Posterior cingulate gyrus (tissue), 11 donors: ENCODE results near the gene NUDT22.

Source experiments
- DNase-seq, 10 donors: peaks; one replicate each; pipeline versions ENCODE4 v3.0.0 to v3.0.0-alpha.2; 2020 to 2021; ENCODE audit warnings: mixed read lengths in 3 of 10
- intact Hi-C: fragments of 100-400 bp; cut with DNase I; formaldehyde crosslinking; loops from one replicate; pipeline ENCODE4 v1.15.1; 2023

Gene NUDT22

DNA sequence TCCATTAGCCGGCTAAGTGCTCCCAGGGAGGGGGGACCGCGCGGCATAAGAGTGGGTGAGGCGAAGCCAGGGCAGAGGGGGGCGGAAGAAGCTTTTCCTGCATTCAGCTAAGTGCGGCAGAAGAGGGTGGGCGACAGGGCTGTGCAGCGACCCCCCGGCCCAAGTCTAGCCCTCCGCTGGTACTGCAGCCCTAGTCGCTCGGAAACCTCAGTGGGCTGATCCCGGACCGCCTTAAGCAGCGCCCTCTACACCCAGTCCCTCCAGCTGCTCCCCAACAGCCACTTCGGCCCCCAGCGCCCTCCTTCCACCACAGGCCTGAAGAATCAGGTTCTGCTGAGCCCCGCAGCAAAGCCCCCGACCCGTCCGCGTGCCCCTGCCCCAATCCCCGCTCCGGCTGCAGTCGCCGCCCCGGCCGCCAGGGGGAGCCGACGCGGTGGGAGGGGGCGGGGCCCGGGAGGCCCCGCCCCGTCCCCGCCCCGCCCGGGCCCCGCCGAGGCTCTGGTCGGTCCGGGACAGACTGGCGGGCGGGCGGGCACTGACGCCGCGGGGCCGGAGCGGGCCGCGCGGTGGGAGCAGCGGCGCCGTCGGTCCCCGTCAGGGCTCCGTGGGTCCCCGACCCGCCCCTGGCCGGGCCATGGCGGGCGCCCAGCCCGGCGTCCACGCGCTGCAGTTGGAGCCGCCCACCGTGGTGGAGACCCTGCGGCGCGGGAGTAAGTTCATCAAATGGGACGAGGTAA lies 25.1 kb downstream of the NUDT22 start, which contains the start of gene PLCB3:
Gene PLCB3 (plus strand): TSS at position 515 of the 737 bp plus-strand sequence. CDS start 120 bp downstream, at position 635.
- intact Hi-C loops = loop anchor here (5.0 kb wide), 1 partner anchor 51 kb away; the partner anchor contains the start of gene CATSPERZ
- DNase-seq = peak in 5 of 10 donors; percentile 46 to 90 (median 78)

DNA sequence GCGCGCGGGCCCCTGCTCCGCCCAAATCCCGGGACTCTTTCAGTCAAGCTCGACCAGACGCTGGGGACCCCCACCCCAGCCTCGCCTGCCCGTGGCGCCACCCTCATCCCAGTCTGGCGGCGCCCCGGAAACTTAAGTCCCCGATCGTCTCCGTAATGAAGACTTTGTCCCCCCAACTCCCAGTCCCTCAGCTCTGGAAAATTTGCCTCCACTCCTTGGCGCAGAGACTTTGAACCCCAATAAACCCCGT lies 25.6 kb downstream of the NUDT22 start:
- intact Hi-C loops = loop anchor here (5.0 kb wide), 1 partner anchor 51 kb away; the partner anchor contains the start of gene CATSPERZ
- no peak for DNase-seq

DNA sequence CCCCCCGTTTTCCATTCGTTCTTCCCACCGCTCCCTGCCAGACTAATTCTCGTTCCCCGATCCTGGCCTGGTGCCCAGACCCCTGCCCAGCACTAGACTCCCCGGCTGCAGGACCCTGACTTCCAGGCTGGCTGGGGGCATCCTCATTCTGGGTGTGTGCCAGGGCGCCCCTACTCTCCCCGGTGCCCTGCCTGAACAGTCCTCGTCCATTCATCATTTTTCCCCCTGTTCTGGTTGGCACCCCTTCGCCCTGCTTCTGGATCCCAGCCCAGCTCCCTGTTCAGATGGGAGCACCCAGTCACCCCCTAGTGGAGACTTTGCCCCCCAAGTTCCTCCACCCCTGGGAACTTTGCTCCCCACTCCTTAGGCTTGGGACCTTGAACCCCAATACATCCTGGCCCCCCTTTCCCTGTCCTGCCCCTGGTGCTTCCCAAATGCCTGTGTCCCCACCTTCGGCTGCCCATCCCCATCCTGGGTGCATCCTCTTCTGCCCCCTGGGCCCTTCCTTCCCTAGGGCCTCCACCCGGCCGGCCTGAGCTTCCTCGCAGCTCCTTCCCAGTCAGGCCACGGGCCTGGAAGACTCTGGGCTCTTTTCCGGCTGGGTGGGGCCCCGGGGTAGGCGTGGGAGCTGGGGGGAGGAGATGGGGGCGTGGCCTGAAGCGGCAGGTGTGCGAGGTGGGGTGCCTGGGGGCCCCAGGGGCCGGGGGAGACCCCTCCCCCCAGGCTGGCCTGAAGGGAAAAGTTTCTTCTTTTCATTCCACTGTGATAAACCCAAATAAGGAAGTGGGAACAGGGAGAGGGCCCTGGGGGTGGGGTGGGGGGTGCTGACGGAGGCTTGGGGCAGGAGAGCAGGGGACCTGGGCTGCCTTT lies 26.2 kb downstream of the NUDT22 start:
- intact Hi-C loops = loop anchor here (5.0 kb wide), 1 partner anchor 50 kb away; the partner anchor contains the start of gene CATSPERZ
- DNase-seq = no peak

DNA sequence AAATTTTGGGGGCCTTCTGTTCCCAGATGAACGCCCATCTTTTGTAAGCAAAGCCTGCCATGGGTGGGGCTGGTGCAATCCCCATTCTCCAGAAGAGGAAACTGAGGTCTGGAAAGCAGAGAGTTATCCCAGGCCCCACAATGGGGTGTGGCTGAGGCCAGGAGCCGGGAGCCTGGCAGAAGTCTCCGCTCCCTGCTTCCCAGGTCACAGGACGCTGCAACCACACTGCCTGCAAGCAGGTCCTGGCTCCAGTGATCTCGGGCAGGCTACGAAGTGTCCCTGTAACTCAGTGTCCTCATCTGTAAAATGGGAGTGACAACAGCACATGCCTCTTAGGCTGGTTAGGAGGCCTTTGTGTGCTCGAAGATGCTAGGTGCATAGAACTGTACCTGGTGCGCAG lies 27.0 kb downstream of the NUDT22 start:
- no peak for DNase-seq
- intact Hi-C loops = loop anchor here (5.0 kb wide), 1 partner anchor 49 kb away; the partner anchor contains the start of gene CATSPERZ

DNA sequence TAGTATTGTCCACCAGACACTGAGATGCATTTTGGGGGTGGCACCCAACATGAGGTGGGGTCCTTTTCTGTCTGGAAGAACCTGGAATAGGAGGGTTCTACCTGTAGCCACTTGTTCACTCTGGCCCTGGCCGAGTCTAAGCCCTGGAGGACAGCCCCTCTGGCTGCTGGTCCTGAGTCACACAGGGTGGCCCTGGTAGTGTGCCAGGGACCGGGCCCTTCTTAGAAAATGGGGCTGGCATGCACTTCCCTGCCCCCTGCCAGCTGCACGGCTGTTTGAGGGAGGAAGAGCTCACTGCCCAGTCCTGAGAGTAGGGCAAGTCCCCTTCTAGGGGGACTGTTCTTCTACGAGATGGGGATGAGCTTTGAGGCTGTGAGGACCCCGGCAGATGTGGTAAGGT lies 27.4 kb downstream of the NUDT22 start:
- peak in 4 of 10 donors; percentile 48 to 89 (median 66) for DNase-seq
- intact Hi-C loops = loop anchor here (5.0 kb wide), 1 partner anchor 49 kb away; the partner anchor contains the start of gene CATSPERZ

DNA sequence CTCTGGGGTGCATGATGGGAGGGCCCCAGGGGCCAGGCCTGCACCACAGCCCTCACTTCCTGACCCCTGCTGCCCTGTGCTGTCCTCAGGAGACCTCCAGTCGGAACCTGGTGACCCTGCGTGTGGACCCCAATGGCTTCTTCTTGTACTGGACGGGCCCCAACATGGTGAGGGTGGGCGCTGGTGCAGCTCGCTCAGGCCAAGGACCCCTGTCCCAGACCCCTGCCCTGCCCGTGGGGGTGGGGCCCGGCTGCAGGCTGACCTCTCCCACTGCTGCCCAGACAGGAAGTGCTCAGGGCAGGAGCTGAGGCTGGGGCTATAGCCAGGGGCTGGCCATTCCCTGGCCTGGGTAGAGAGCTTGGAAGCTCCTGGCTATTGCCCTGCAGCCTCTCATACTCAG lies 28.3 kb downstream of the NUDT22 start:
- no peak for DNase-seq
- intact Hi-C loops = loop anchor here (5.0 kb wide), 1 partner anchor 48 kb away; the partner anchor contains the start of gene CATSPERZ

DNA sequence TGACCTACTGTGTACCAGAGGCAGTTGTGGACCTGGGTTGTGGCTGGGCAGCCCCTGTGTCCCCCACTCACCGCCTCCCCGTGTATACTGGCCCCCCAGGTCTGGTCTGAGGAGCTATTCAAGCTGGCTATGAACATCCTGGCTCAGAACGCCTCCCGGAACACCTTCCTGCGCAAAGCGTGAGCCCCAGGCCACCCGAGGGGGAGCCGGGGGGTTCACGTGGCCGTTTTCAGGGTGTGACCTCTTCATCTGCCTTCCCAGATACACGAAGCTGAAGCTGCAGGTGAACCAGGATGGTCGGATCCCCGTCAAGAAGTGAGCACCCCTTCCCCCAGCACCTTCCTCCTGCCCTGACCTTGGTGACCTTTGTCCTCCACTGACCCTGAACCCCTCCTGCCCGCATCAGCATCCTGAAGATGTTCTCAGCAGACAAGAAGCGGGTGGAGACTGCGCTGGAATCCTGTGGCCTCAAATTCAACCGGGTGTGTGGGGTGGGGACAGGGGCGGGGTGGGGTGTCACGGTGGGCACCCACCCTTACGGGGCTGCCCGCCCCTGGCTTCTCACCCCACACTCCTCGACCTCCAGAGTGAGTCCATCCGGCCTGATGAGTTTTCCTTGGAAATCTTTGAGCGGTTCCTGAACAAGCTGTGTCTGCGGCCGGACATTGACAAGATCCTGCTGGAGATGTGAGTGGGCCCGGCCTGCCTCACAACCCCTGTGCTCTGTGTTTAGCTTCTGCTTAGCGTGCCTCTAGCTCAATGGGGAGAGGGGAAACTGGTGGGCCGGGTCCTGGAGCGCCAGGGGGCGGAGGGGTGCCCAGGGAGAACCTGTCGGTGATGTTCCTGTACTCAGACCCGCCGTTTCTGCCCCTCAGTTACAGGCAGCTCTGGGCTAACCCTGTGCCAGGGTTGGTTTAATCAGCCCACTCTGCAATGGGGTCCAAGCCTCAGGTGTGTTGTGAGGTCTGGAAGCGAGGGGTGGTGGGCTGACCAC lies 29.4 kb downstream of the NUDT22 start:
- intact Hi-C loops = no loop called here
- DNase-seq = no peak

DNA sequence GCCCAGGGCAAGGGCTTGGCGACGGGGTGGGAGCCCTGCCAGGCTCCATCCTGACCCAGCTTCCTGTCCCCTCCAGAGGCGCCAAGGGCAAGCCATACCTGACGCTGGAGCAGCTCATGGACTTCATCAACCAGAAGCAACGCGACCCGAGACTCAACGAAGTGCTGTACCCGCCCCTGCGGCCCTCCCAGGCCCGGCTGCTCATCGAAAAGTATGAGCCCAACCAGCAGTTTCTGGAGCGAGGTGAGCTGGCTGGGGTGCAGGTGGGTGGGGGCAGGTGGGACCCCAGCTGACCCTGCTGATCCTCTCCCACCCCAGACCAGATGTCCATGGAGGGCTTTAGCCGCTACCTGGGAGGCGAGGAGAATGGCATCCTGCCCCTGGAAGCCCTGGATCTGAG lies 30.2 kb downstream of the NUDT22 start:
- no peak for DNase-seq

DNA sequence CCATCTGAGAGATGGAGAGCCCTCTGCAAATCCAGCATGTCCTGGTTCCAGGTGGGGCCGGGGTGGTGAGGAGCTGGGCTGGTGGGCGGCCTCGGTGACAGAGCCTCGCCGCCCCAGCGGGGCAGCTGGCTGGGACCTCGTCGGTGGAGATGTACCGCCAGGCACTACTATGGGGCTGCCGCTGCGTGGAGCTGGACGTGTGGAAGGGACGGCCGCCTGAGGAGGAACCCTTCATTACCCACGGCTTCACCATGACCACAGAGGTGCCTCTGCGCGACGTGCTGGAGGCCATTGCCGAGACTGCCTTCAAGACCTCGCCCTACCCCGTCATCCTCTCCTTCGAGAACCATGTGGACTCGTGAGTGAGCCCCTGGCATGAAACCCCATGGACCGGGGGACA lies 32.3 kb downstream of the NUDT22 start:
- intact Hi-C loops = no loop called here
- DNase-seq = no peak

More for the DNA sequence above, 30.2 kb downstream of the NUDT22 start:
- intact Hi-C loops = no loop called here

DNA sequence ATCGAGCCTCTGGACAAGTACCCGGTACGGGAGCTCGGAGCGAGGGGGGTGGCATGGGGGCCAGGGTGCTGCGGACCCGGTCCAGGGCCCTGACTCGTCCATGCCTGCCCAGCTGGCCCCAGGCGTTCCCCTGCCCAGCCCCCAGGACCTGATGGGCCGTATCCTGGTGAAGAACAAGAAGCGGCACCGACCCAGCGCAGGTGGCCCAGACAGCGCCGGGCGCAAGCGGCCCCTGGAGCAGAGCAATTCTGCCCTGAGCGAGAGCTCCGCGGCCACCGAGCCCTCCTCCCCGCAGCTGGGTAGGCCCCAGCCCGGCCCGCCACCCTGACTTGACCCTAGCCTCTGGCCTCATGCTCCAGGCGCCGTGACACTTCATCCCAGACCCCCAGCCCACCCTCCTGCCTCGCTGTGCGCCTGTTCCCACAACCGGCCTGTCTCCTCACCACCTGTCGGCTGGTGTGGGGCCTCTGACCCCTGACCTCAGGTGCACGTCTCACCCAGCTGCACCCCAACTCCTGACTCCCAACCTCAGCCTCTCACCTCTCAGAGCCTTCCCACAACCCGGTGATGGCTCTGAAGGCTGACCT lies 33.0 kb downstream of the NUDT22 start:
- intact Hi-C loops = no loop called here
- DNase-seq = no peak

DNA sequence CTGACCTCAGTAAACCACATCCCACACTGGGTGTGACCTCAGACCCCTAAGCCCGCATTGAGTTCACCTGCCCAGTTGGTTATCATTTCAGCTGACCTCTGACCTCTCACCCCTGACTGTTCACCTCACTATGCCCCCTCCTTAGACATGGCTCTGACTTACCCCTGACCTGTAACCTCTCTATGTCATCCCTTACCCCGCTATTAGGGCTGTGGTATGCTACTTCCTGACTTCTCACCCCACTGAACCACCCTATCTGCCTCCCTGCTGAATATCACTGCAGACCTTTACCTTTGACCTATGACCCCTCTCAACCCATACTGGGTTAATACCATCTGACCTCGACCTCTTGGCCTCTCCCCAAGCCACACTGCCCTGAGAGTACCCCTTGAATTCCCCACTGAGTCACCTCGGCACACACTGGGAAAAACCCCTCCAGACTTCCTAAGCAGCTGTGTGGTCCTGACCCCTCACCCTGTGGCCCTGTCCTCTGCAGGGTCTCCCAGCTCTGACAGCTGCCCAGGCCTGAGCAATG lies 33.5 kb downstream of the NUDT22 start:
- intact Hi-C loops = no loop called here
- no peak for DNase-seq

DNA sequence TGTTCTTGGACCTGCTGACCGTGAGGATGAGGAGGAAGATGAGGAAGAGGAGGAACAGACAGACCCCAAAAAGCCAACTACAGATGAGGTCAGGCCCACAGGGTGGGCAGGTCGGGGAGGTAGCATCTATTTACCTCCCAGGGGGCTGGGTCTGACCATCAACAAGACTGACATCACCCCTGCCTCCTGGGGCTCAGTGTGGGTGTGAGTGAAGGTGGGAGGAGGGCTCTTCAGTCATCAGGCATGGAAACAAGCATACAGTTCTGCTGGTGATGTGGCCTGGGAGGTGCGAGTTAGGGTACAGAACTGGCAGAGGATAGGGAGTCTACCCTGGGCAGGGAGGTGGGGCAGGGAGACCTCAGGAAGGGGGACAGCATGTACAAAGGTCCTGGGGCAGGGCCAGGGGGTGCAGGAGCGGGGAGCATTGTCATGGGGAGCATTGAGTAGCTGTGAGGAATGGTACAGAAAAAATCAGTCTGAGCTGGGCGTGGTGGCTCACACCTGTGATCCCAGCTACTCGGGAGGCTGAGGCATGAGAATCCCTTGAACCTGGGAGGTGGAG lies 34.2 kb downstream of the NUDT22 start:
- intact Hi-C loops = no loop called here
- no peak for DNase-seq

DNA sequence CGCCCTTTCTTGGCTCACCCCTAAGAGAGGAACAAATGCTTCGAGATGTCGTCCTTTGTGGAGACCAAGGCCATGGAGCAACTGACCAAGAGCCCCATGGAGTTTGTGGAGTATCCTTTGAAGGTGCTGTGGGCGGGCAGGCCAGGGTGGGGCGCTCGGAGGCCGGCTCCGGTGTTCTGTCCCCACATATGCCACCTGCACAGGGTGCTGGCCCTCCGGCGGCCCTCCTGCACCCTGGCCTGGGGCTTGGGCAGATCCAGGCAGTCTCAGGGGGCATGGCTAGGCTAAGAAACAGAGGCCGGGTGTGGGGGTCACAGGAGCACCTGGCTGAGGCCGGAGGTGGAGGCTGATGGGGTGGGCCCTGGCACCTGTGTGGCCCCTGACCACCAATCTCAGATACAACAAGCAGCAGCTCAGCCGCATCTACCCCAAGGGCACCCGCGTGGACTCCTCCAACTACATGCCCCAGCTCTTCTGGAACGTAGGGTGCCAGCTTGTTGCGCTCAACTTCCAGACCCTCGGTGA lies 35.5 kb downstream of the NUDT22 start:
- no peak for DNase-seq
- intact Hi-C loops = no loop called here

DNA sequence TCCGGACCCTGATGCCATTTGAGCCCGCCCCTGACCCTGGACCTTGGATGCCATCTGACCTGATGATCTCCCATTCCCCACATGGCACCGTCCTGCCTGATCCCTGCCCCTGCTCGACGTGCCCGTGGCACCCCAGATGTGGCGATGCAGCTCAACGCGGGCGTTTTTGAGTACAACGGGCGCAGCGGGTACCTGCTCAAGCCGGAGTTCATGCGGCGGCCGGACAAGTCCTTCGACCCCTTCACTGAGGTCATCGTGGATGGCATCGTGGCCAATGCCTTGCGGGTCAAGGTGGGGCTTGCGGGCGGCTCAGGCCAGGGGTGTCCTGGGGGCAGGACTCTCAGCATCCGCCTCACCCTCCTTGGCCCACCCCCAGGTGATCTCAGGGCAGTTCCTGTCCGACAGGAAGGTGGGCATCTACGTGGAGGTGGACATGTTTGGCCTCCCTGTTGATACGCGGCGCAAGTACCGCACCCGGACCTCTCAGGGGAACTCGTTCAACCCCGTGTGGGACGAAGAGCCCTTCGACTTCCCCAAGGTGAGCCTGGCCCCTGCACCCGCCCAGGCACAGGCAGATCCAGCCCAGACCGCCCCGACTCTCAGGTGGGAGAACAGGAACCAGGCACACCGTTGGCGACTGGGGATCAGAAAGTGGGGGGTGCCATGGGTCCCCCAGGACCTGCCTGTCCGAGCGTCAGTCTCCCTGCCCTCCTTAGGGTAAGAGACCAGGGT lies 36.4 kb downstream of the NUDT22 start:
- DNase-seq = no peak
- intact Hi-C loops = no loop called here

DNA sequence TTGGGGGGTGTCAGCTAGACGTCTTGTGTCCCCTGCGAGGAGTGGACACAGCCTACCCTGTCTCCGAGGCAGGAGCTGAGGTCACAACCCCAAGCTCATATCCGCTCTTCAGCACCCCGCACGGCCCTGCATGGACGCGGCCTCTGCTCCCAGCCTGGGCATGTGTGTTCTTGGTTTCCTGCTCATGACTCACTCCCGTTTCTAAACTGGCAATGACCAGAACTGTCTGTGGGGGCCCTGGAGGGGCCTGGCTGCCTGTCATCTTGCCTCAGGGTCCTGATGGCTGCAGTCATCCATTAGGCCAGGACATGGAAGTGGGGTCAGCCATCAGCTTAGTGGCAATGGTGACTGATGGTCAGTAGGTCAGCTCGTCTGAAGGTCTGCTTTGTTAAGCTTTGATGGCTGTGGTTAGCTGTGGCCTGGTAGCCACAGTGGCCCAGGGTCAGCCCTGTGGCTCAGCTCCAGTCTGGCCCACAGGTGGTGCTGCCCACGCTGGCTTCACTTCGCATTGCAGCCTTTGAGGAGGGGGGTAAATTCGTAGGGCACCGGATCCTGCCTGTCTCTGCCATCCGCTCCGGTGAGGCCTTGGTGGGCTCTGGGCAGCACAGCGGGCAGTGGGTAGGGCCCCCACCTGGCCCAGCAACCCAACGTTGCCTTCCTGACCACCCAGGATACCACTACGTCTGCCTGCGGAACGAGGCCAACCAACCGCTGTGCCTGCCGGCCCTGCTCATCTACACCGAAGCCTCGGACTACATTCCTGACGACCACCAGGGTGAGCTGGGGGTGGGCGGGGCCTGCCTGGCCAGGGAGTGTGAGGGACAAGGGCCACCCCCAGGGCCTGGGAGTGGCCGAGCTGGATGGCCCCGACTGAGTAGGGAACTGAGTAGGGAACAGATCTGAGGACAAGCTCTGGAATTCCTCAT lies 37.2 kb downstream of the NUDT22 start:
- intact Hi-C loops = no loop called here
- no peak for DNase-seq

DNA sequence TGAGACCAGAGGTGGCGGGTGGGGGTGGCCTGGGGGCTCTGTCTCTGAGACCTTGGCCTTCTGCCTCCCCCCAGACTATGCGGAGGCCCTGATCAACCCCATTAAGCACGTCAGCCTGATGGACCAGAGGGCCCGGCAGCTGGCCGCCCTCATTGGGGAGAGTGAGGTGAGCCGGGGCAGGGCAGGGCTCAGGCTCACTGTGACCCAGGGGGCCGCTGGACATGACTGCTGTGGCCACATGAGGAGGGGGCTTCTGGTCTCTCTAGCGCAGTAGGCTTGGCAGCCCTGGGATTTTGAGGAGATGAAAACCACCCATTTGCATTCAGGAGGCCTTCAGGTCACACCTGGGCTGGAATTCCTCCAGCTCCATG lies 37.9 kb downstream of the NUDT22 start:
- no peak for DNase-seq
- intact Hi-C loops = no loop called here

DNA sequence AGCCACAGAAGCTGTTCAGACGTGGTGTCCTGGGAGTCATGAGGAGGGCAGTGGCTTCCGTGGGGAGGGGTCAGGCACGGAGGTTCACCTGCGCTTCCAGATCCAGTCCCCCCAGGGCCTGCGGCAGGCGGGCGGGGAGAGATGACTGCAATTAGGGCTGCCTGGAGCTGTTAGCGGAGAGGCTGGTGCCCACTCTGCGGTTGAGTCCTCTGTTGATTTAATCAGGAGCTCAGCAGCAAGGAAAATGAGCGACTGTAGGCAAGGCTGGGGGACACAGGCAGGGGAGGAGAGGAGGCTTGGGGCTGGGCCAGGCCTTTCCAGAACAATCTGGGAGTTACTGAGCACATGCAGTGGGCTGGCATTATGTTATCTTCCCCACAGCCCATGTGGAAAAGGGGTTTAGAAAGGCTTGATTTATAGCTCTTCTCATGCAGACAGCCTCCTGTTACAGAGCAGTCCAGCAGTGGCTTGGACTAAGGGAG lies 38.3 kb downstream of the NUDT22 start:
- intact Hi-C loops = no loop called here
- DNase-seq = no peak
